ACC112 (cell line): ENCODE results near the gene TEKT5.
"Not testable (repeated sequence)": the region's sequence is repeated elsewhere in the genome, so short reads cannot be mapped to it uniquely, and the experiment has no call there.

Experiments
- H2AFZ ChIP-seq: fragments of 200-600 bp; sonication (generic); one replicate; pipeline ENCODE4 v1.6.0; 2017; ENCODE audit warnings: antibody characterized with exemption, low read length; ENCODE audit not compliant: unreplicated experiment
- H3K27ac ChIP-seq: fragments of 200-600 bp; sonication (generic); 2 replicates; pipeline ENCODE4 v1.5.1; 2014; ENCODE audit warnings: low read depth, mild to moderate bottlenecking, antibody characterized with exemption, low read length, moderate library complexity
- H3K27me3 ChIP-seq: fragments of 200-600 bp; sonication (generic); 2 replicates; pipeline ENCODE4 v1.6.1; 2014; ENCODE audit warnings: mild to moderate bottlenecking, antibody characterized with exemption, low read length, moderate library complexity, mixed read lengths; ENCODE audit not compliant: insufficient read depth
- H3K36me3 ChIP-seq: fragments of 200-600 bp; sonication (generic); 2 replicates; pipeline ENCODE4 v1.6.1; 2016; ENCODE audit warnings: mild to moderate bottlenecking, antibody characterized with exemption, low read length, moderate library complexity, mixed read lengths; ENCODE audit not compliant: insufficient read depth
- H3K4me1 ChIP-seq: fragments of 200-600 bp; sonication (generic); one replicate; pipeline ENCODE4 v1.6.1; 2016; ENCODE audit warnings: low read length, mixed read lengths; ENCODE audit not compliant: insufficient read depth, unreplicated experiment, control insufficient read depth
- H3K4me3 ChIP-seq: fragments of 200-600 bp; sonication (generic); 2 replicates; pipeline ENCODE4 v1.5.1; 2014; ENCODE audit warnings: mild to moderate bottlenecking, low read depth, low read length
- H3K79me2 ChIP-seq: fragments of 200-600 bp; sonication (generic); one replicate; pipeline ENCODE4 v1.6.0; 2016; ENCODE audit warnings: low read length; ENCODE audit not compliant: control insufficient read depth, unreplicated experiment, insufficient read depth

Gene TEKT5

GRCh38 chr16:10684511-10685151 is 10.1 kb downstream of the TEKT5 start:
- Histone ChIP-seq H3K79me2 (no peaks in the 10 kb centered on the region), H3K4me1 (no peaks in the 10 kb centered on the region), H3K36me3 (no peaks in the 10 kb centered on the region), H3K27me3 (peaks cover 47% of the 10 kb centered on the region), H2AFZ (no peak overlapping the region), H3K27ac (no peak overlapping the region), H3K4me3 (no peak overlapping the region)

- no peaks in the 10 kb centered on the region for H3K4me1 ChIP-seq
- H3K79me2 ChIP-seq: no peaks in the 10 kb centered on the region
- no peak overlapping the region for H3K27ac ChIP-seq
- H3K36me3 ChIP-seq: no peaks in the 10 kb centered on the region
- no peak overlapping the region for H3K4me3 ChIP-seq
- H2AFZ ChIP-seq: no peak overlapping the region
- H3K27me3 ChIP-seq: peaks cover 54% of the 10 kb centered on the region
These were observed 11.6 kb downstream of the TEKT5 start for GRCh38 chr16:10683170-10683569.

- no peaks in the 10 kb centered on the region for H3K36me3 ChIP-seq
- no peak overlapping the region for H3K4me3 ChIP-seq
- H3K27ac ChIP-seq: no peak overlapping the region
- no peak overlapping the region for H2AFZ ChIP-seq
- peaks cover 54% of the 10 kb centered on the region for H3K27me3 ChIP-seq
- H3K79me2 ChIP-seq: no peaks in the 10 kb centered on the region
- no peaks in the 10 kb centered on the region for H3K4me1 ChIP-seq
These were observed 12.1 kb downstream of the TEKT5 start for GRCh38 chr16:10682604-10683003.

DNA sequence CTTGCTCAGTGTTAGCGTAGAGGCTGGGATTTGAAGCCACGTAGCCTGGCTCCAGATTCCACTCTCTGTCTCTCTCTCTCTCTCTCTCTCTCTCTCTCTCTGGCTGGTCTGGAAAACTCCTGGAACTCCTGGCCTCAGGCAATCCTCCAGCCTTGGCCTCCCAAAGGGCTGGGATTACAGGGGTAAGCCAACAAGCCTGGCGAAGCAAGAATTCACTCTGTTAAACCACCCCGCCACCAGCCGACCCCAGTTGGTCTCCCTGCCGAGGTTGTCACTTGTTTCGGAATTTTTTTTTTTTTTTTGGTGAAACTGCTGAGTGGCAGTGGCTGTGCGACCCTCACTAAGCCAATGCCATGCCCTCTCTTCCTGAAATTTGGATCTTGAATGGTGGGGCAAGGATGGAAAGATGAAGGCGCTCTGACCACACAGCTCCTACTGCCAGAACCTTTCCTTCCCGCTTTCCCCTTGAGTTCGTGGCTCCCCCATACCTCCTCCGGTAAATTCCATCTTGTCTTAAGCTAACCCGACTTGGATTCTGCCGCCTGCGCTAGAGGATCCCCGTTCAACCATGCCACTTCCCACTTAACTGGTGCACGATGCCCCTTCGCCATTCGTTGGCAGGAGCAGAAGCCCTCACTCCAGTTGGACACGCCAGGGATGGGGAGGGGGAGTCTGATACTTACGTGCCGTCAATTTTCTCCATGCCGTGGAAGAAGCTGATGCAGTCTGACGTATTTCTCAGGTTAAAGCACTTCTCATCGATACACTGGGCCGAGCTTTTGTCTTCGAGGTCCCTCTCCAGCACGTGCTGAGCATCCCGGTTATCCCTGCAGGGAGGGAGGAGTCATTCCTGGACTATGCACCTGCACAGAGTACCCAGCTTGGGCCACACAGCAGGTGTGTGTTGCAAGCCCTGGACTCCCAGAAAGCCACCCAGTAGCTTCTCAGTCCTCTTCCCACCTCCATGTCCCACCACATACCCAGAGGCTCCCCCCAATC is 13.1 kb downstream of the TEKT5 start:
- no peak overlapping the region for H2AFZ ChIP-seq

DNA sequence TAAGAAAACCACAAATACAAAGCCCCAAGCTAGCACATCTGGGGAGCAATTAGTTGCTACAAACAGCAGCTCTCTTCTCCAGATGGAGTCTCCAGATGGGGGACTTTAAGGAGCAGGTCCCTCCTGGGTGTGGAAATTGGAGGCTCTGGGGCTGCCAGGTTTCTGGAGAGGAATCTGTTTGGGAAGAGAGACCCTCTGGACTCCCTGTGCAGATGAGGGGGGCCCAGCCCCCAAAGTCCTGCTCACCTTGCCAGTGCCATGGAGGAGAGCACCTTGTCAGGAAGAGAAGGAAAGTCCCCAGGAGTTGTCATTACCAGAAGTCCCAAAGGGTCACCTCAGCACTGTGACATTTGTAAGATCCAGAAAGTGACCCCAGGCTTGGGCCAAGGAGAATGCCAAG is 14.8 kb downstream of the TEKT5 start:
- Histone ChIP-seq H3K36me3 (no peaks in the 10 kb centered on the region), H2AFZ (no peak overlapping the region), H3K27me3 (peaks cover 68% of the 10 kb centered on the region), H3K79me2 (no peaks in the 10 kb centered on the region), H3K4me3 (no peak overlapping the region), H3K27ac (no peak overlapping the region), H3K4me1 (no peaks in the 10 kb centered on the region)

More for the DNA sequence above, 13.1 kb downstream of the TEKT5 start:
- Histone ChIP-seq H3K4me3 (no peak overlapping the region), H3K27me3 (peaks cover 60% of the 10 kb centered on the region), H3K27ac (no peak overlapping the region), H3K36me3 (no peaks in the 10 kb centered on the region), H3K79me2 (no peaks in the 10 kb centered on the region), H3K4me1 (no peaks in the 10 kb centered on the region)

GRCh38 chr16:10679441-10679840 is 15.3 kb downstream of the TEKT5 start:
- H2AFZ ChIP-seq: not testable (repeated sequence)

GRCh38 chr16:10678655-10679054 is 16.1 kb downstream of the TEKT5 start:
- Histone ChIP-seq H3K4me1 (no peaks in the 10 kb centered on the region), H3K27ac (no peak overlapping the region), H3K27me3 (peaks cover 68% of the 10 kb centered on the region), H3K79me2 (no peaks in the 10 kb centered on the region), H2AFZ (no peak overlapping the region), H3K36me3 (no peaks in the 10 kb centered on the region), H3K4me3 (no peak overlapping the region)

More at GRCh38 chr16:10679441-10679840, 15.3 kb downstream of the TEKT5 start:
- H3K27ac ChIP-seq, H3K4me1 ChIP-seq, H3K36me3 ChIP-seq, H3K79me2 ChIP-seq, H3K4me3 ChIP-seq: not testable (repeated sequence)
- peaks cover 68% of the 10 kb centered on the region for H3K27me3 ChIP-seq

- Histone ChIP-seq H3K27me3 (peaks cover 73% of the 10 kb centered on the region), H3K4me1 (no peaks in the 10 kb centered on the region), H3K27ac (no peak overlapping the region), H3K36me3 (no peaks in the 10 kb centered on the region), H3K4me3 (no peak overlapping the region), H2AFZ (no peak overlapping the region), H3K79me2 (no peaks in the 10 kb centered on the region)
These were observed 18.4 kb downstream of the TEKT5 start for GRCh38 chr16:10676284-10676683.

DNA sequence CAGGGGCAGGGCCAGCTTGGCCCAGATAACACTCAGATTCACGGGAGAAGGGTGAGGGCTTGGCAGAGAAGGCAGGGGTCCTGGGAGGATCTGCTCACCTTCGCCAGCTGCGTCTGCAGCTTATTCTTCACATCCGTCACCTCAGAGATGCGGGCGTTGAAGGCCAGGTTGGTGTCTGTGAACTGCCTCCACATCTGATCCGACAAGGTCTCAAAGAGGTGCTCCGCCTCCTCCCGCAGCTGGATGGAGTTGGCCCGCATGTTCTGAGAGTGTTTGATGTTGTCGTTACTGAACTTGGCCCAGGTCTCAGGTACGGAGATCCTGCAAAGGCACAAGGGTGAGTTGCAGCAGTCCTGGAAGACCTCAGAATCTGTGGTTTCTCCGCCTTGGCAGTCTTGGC is 18.9 kb downstream of the TEKT5 start:
- no peak overlapping the region for H2AFZ ChIP-seq
- H3K4me3 ChIP-seq: no peak overlapping the region
- no peaks in the 10 kb centered on the region for H3K79me2 ChIP-seq
- H3K4me1 ChIP-seq: no peaks in the 10 kb centered on the region
- no peak overlapping the region for H3K27ac ChIP-seq
- no peaks in the 10 kb centered on the region for H3K36me3 ChIP-seq
- H3K27me3 ChIP-seq: peaks cover 73% of the 10 kb centered on the region

DNA sequence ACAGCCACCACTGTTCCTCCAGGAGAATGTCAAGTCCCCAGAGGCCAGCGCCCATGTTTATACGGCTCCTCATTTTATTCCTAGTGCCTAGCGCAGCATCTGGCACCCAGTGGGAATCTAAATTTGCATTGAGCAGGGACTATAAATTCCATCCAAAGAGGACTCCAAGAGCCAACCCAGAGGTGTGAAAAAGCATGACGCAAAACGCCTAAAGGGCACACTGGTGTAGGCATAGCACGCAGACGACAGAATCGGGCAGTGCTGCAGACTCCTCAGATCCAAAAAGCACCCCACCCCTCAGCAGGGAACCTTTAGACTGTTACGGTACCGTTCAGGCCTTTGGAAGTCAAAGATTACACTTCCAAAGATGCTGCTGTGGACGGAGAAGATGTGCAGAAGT is 19.5 kb downstream of the TEKT5 start:
- Histone ChIP-seq H2AFZ (no peak overlapping the region), H3K4me3 (no peak overlapping the region), H3K27ac (no peak overlapping the region), H3K27me3 (peaks cover 71% of the 10 kb centered on the region), H3K36me3 (no peaks in the 10 kb centered on the region), H3K4me1 (no peaks in the 10 kb centered on the region), H3K79me2 (no peaks in the 10 kb centered on the region)

- no peak overlapping the region for H3K27ac ChIP-seq
- H3K79me2 ChIP-seq: no peaks in the 10 kb centered on the region
- H2AFZ ChIP-seq: no peak overlapping the region
- H3K36me3 ChIP-seq: no peaks in the 10 kb centered on the region
- no peak overlapping the region for H3K4me3 ChIP-seq
- H3K4me1 ChIP-seq: no peaks in the 10 kb centered on the region
- H3K27me3 ChIP-seq: peaks cover 44% of the 10 kb centered on the region
These were observed 23.0 kb downstream of the TEKT5 start for GRCh38 chr16:10671729-10672128.
